Stimulated activated CD4-positive, alpha-beta T cell treated with anti-CD3 and anti-CD28 coated beads, TNF-alpha, amount 100 ng/mL, for 4 hours (primary cell): ENCODE measurements around the gene TRIM71.
"Not testable (repeated sequence)": the region's sequence is repeated elsewhere in the genome, so short reads cannot be mapped to it uniquely, and the experiment has no call there.

Source experiments
- DNase-seq, 3 experiments: peaks; one replicate each; pipeline ENCODE4 v3.0.0-alpha.2; 2020; ENCODE audit warnings: low read depth in 3 of 3

The TRIM71 gene

DNA sequence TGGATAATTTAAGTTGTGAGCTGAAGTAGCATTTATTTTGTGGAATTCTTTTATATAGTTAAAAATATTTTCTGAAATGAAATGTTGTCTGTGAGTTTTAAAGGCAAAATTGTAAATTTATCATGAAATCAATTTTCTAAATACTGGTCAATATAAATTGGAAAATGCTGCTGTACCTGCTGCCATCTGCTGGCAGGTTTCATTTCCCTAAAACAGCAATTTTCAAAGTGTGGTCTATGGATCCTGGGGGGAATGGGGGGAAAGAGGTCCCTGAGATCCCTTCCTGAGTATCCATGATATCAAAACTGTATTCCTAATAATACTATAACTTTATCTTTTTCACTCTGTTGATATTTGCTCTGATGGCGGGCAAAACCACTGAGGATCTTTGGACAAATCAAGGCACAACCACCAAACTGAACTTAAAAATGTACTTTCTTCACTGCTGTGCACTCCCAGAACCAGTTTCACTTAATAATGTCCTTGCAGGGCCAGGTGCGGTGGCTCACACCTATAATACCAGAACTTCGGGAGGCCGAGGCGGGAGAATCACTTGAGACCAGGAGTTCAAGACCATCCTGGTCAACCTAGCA is 116.4 kb downstream of the TRIM71 start:
- no peak for DNase-seq

DNA sequence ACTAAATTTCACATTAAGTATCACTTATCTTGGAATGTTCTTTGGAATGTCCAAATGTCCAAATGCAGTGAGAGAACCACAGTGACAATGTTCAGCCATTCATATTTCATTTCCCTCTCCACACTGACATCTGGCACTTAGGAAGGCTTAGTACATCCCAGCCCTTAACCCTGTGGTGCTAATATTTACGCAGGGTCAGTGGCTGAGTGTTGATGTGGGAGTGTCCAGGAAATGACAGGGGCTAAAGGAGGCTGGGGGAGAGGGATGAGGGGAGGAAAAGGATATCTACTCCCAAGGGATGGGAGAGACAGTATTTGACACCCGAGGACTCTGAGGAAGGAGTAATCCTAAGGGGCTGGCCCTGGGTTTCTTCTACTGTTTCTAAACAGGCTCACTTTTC is 119.5 kb downstream of the TRIM71 start:
- no peak for DNase-seq

DNA sequence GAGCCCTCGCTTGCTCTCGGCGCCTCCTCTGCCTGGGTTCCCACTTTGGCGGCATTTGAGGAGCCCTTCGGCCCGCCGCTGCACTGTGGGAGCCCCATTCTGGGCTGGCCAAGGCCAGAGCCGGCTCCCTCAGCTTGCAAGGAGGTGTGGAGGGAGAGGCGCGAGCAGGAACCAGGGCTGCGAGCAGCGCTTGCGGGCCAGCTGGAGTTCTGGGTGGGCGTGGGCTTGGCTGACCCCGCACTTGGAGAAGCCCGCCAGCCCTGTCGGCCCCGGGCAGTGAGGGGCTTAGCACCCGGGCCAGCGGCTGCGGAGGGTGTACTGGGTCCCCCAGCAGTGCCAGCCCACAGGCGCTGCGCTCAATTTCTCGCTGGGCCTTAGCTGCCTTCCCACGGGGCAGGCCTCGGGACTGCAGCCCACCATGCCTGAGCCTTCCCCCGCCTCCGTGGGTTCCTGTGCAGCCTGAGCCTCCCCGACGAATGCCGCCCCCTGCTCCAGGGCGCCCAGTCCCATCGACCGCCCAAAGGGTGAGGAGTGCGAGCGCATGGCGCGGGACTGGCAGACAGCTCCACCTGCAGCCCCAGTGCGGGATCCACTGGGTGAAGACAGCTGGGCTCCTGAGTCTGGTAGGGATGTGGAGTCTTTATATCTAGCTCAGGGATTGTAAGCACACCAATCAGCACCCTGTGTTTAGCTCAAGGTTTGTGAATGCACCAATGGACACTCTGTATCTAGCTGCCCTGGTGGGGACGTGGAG is 121.9 kb downstream of the TRIM71 start:
- not testable (repeated sequence) for DNase-seq

DNA sequence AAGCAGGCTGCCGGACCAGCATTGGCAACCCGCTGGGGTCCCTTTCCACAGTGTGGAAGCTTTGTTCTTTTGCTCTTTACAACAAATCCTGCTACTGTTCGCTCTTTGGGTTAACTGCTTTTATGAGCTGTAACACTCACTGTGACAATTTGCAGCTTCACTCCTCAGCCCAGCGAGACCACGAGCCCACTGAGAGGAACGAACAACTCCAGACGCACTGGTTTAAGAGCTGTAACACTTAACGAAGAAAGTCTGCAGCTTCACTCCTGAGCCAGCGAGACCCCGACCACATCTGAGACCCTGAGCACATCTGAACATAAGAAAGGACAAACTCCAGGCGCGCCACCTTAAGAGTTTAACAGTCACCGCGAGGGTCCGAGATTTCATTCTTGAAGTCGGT is 122.9 kb downstream of the TRIM71 start:
- no peak for DNase-seq

DNA sequence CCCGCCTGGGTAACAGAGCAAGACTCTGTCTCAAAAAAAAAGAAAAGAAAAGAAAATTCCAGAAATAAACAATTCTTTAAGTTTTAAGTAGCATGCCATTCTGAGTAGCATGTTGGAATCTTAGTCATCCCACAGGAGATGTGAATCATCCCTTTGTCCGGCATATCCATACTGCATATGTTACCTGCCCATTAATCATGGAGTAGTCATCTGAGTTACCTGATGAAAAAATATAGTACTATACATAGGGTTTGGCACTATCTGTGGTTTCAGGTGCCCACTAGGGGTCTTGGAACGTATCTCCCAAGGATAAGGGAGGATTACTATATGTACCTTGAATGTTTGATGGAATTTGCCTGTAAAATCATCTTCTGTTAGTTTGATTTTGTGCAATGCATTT is 127.3 kb downstream of the TRIM71 start:
- no peak for DNase-seq

DNA sequence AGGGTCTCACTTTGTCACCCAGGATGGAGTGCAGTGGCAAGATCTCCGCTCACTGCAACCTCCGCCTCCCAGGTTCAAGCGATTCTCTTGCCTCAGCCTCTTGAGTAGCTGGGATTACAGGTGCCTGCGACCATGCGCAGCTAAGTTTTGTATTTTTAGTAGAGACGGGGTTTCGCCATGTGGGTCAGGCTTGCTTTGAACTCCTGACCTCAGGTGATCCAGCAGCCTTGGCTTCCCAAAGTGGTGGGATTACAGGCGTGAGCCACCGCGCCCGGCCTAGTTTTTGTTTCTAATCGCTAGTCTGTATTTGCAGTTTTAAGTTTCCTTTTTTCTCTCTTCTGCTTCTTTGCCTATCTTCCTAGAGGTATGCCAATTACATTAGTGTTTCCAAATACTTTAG is 127.8 kb downstream of the TRIM71 start:
- not testable (repeated sequence) for DNase-seq

DNA sequence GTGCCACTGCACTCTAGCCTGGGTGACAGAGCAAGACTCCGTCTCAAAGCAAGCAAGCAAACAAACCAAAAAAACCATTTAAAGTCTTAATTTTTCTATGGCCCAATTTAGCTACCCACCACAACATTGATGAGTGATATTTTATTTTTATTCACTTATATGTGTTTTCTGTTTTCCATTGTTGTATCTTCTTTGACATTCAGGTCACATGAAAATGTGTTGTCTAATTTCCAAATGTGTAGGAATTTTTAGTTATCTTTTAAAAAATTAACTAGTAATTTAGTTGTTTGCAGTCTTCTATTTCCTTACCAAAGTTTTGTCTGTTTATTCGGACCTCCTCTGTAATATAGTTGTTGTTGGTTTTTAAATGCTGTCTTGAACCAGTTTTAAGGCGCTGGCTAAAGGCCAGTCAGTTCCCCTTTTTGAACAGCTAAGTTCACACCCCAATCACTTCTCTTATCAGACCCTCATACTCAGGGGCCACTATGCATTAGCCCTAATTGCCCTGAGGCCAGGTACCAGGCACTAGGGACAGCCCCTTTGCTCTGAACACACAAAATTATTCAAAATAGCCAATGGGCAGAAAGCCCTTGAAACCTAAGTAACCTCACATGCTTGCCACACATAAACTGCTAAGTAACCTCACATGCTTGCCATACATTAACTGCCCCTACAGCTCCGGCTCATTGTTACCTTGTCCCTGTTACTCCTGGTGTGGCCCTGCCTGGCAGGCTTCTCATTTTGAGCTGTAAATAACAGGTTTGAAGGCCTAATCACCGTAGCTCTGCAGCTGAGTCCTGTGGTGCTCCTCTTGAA is 129.4 kb downstream of the TRIM71 start:
- no peak for DNase-seq
